GM21423 (cell line): ENCODE data around the gene IMMP2L.

ENCODE experiments used
- ATAC-seq: cut with Tn5 transposase; IDR thresholded peaks from one replicate; pipeline ENCODE4 v1.9.1; 2021; ENCODE audit warnings: mild to moderate bottlenecking, moderate library complexity; ENCODE audit not compliant: unreplicated experiment

Gene IMMP2L

GRCh38 chr7:111560773-111561653 is 1.3 kb downstream of the IMMP2L start:
- no peak for ATAC-seq

- peak; percentile 63 for ATAC-seq
These were observed 3.3 kb downstream of the IMMP2L start for GRCh38 chr7:111558991-111559390.

GRCh38 chr7:111556977-111557376 is 5.3 kb downstream of the IMMP2L start:
- ATAC-seq: no peak

GRCh38 chr7:111554086-111554485 is 8.2 kb downstream of the IMMP2L start:
- no peak for ATAC-seq

GRCh38 chr7:111541067-111541466 is 21.2 kb downstream of the IMMP2L start:
- ATAC-seq: no peak

- no peak for ATAC-seq
These were observed 22.0 kb downstream of the IMMP2L start for GRCh38 chr7:111540199-111540815.

GRCh38 chr7:111537134-111537533 is 25.2 kb downstream of the IMMP2L start:
- ATAC-seq: no peak

- no peak for ATAC-seq
These were observed 27.0 kb downstream of the IMMP2L start for GRCh38 chr7:111535142-111535870.

GRCh38 chr7:111532625-111533024 is 29.7 kb downstream of the IMMP2L start:
- no peak for ATAC-seq

GRCh38 chr7:111531993-111532392 is 30.3 kb downstream of the IMMP2L start:
- no peak for ATAC-seq

GRCh38 chr7:111530356-111530668 is 32.0 kb downstream of the IMMP2L start:
- no peak for ATAC-seq

GRCh38 chr7:111529507-111530355 is 32.6 kb downstream of the IMMP2L start:
- no peak for ATAC-seq

GRCh38 chr7:111528331-111528730 is 34.0 kb downstream of the IMMP2L start:
- peak; percentile 79 for ATAC-seq

- ATAC-seq: peak; percentile 85
These were observed 34.7 kb downstream of the IMMP2L start for GRCh38 chr7:111527545-111527944.

- no peak for ATAC-seq
These were observed 37.2 kb downstream of the IMMP2L start for GRCh38 chr7:111525100-111525499.

GRCh38 chr7:111521660-111522059 is 40.6 kb downstream of the IMMP2L start:
- ATAC-seq: no peak

- ATAC-seq: no peak
These were observed 44.0 kb downstream of the IMMP2L start for GRCh38 chr7:111518264-111518663.

- no peak for ATAC-seq
These were observed 44.7 kb downstream of the IMMP2L start for GRCh38 chr7:111517549-111517951.

GRCh38 chr7:111516612-111517011 is 45.7 kb downstream of the IMMP2L start:
- ATAC-seq: no peak

GRCh38 chr7:111513566-111513965 is 48.7 kb downstream of the IMMP2L start:
- ATAC-seq: no peak

- ATAC-seq: no peak
These were observed 50.4 kb downstream of the IMMP2L start for GRCh38 chr7:111511845-111512244.
